Left kidney (tissue), 2 donors: ENCODE measurements around the gene GDA. TPM values are rescaled to one million over a fixed set of nuclear protein-coding genes. Genes with fewer than 3 reads are reported as not detected.
A peak's percentile ranks its signal among the peaks of the same experiment; 100 is the strongest.
"Not testable (repeated sequence)": the region's sequence is repeated elsewhere in the genome, so short reads cannot be mapped to it uniquely, and the experiment has no call there.

Experiments used
- DNase-seq: peaks from one replicate; pipeline ENCODE4 v3.0.0-alpha.2; 2013
- polyA plus RNA-seq: library from polyadenylated mRNA; unstranded; fragments of 120-200 nt; gene quantifications from one replicate; pipeline ENCODE4 v1.2.1, GENCODE V29; 2013; ENCODE audit not compliant: insufficient read length

The GDA gene
- polyA plus RNA-seq, 1 donor, result 0.47 TPM

DNA sequence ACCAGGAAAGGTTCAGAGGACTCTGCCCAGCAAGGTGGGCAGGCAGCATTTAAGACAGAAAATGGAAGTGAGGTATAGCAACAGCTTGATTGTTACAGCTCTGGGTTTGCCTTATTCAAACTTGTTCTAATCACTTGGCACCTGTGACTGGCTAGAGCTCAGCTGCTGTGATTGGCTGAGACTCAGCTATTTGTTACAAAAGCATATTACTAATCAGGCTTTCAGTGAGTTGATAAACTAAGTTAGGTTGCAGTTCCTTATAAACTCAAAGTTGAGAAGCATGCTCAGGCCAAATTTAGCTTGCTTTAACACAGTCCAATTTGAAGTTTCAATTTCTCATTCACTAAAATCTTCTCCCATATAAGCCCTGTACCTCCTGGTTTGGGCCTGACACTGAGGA, 56.3 kb downstream of the GDA start:
- no peak for DNase-seq

DNA sequence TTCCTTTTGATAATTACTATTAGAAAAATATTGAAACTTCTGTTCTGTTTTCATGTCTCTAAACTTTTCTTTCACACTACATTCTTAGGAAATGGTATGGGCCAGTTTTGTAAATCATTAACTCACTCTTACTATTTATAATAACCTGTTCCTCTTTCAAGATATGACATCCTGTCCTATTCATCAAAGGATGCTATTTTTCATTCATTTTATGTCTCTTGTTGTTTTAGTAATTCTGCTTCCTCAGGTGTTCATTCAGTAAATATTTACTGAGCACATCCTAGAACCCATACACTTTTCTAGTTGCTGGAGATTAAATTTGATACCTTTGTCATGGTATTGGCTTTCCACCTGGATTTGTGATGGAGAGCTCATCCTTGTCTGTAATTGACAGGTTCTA, 58.0 kb downstream of the GDA start:
- DNase-seq, result no peak

DNA sequence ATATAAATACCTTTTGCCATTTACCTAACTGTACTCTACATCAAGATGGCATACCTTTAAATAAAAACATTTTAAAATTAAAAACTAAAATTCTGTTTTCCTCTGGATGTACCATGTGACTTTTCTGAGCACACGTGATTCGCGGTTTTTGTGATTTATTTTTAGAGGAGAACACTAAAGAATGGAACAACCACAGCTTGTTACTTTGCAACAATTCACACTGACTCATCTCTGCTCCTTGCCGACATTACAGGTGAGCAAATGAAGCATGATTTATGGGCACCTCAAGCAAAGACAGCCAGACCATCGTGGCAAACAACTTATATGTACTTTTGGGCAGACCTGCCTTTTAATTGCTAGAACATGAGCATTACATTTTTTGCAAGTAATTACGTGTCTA, 61.3 kb downstream of the GDA start:
- DNase-seq, result no peak

DNA sequence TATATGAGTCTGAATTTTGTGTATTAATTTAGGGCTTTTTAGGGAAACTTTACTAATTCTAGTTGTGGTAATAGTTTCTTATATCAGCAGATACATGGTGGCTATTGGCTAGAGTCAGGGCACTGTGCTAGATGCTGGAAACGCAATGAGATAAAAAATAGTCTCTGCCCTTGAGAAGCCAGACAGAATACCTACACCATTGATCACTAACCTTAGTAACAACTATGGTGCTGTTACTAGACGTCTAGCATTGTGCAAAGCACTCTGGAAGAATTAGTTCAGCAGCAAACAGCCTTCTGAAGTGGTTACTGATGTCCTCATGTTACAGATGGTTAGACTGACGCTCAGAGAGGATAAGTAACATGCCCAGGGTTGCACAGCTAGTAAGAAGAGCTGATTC, 61.8 kb downstream of the GDA start:
- DNase-seq, result no peak

DNA sequence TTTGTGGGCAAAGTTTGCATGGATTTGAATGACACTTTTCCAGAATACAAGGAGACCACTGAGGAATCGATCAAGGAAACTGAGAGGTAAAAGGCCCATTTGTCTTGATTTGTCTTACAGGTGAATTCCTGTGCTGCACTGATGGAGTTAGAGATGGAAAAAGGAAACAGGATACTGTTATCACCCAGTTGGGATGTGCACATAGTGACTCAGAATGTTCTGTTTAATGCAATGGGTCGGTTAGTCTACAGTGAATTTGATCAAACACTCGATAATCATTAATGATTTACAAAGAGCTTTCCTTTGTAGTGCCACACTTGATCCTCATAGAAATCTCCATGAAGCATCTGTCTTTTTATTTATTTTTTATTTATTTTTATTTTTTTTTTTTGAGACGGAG, 64.7 kb downstream of the GDA start:
- no peak for DNase-seq

DNA sequence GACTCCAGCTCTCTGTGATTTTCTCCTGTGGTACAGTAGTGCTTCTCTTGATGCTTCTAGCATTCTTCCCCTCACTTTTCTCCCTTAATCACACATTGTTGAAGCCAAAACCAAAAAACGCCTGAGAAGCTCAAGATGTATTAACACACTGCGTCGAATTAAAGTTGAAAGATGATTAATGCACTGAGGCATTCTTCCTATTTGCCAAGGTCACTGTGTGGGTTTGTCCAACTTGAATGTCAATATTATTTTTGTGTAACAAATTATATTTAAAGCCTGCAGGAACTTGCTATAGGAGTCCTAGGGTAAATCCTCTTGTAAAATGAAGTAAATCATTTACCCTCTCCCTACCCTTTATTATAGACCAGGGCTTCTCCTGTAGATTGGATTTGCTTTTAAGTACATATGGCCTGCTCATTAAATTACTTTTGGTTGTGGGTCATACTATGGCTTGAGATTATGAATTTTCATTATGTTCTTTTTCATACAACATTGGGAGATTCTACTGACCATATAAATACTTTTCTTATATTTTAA, 68.1 kb downstream of the GDA start:
- DNase-seq, result no peak

DNA sequence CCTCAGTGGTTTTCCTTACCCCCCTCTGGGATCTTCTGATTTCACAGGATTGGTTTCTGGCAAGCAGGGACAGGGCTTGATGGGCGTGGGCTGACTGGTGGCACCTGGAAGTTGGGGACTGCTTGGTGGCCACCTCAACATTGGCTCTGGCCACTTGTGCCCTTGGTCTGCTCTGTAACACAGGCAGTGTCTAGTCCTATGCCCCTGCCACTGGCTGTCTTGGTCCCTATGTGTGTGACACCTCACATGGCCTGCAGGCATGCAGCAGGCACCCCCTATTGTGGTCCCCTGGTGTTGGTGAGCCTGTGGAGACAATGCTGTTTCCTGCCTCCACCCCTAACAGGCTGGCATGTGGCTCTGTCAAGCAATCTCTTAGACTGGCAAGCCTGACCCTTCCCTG, 71.3 kb downstream of the GDA start:
- DNase-seq, result no peak

DNA sequence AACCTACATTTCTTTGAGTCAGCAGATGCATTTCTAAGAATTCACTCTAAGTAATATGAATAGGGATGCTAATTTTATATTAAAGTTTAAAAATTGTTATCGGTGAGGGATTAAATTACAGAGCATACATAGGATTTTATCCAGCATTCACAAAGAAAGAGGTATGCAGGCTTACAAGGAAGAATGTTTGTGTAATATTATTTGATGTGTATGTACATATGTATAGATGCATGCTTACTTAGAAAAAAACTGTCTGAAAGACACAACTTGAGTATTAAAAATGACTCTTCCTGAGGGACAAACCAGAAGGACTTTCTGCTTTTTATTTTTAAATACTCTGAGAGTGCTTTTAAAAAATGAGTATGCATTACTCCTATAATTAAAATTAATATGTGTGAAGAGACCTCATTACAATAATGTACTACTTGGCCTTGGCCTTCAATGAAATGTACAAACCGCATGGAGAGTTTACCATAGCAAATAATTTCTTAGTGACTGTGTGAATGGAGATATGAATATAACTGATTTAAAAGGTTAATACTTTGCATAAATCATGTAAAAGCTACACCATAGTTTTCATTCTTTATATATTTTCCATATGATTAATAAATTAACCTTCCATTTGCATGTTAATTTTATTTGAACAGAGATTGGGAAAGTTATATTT, 77.0 kb downstream of the GDA start:
- no peak for DNase-seq

DNA sequence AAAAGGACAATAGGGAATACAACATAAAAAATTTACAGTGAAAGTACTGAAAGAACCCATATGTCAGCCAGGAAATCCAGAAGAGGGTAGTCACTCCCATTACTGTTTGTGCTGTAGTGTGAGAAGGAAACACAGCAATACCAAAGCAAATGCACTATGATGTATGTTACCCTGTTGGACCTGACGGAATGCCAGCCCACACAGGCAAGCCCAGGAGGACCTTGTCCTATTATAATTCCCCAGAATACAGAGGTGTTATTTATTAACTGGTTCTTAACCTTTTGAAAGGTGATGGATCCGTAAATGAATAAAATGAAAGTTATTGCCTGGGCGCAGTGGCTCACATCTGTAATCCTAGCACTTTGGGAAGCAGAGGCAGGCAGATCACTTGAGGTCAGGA, 79.0 kb downstream of the GDA start:
- DNase-seq, result no peak

DNA sequence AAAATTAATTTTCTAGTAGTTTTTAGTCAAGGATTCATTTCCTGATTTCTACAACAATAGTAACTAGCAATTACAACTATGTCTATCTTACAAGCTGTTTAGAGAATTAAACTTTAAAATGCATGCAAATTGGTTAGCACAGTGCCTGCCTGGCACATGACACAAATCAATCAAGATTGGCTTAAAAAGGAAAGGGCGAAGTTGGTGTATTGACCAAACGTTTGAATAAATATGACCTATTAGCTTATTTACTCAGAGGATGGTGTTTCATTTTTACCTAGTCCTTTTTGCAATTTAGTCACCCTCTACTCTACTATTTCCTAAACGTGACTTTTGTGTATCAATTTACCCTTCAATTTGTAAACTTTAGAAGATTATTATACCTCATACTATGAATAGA, 83.5 kb downstream of the GDA start:
- no peak for DNase-seq

DNA sequence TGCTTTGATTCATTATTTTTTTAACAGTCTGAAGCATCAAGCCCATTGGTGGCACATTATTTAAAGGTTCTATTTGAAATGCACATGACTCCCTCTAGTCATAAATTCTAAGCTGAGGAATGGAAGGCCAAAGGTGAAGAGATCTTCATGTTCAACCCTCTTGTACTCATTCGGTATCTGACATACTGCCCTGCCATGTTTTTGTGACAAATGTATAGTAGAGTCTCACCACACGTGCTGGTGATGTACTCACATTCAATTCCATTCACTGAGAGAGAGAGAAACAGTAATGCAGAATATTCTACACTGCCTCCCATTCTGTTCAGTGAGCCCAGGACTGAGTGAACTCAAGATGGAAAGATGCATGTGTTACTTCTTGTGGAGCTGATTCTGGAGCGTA, 98.3 kb downstream of the GDA start:
- DNase-seq, result no peak

DNA sequence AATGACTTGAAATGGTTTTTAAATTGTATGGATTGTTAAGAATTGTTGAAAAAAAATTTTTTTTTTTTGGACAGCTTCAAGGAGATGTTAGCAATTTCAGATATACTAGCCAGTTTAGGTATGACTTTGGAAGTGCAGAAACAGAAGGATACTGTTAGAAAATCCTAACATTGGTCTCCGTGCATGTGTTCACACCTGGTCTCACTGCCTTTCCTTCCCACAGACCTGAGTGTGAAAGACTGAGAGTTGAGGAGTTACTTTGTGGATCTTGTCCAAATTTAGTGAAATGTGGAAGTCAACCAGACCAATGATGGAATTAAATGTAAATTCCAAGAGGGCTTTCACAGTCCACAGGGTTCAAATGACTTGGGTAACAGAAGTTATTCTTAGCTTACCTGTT, 102.3 kb downstream of the GDA start:
- no peak for DNase-seq

DNA sequence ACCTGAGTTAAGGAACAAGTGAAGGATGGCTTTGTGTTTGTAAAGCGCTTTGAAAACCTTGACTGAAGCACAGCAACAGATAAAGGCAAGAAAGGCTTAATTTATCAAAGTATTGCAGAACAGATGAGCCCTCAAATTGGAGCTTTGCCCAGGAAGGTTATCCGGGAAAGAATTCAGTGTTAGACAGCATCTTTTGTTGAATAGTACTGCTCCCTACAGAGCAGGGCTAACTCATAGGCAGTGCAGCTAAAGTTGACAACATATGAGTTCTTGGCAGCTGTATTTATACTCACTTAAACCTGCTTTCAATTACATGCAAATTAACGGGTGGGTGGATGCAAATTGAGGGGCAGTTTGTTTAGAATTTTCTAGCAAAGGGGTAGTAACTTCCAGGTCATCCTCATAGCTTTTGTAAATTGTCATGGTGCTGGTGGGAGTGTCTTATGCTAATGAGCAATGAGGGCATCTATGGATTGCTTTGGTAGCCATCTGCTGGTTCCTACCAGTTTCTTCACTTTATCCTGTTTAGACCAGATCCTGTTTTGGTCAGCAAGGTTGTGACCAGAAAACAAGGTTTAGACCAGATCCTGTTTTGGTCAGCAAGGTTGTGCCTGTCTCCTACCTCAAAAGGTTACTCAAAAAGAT, 105.8 kb downstream of the GDA start:
- no peak for DNase-seq

DNA sequence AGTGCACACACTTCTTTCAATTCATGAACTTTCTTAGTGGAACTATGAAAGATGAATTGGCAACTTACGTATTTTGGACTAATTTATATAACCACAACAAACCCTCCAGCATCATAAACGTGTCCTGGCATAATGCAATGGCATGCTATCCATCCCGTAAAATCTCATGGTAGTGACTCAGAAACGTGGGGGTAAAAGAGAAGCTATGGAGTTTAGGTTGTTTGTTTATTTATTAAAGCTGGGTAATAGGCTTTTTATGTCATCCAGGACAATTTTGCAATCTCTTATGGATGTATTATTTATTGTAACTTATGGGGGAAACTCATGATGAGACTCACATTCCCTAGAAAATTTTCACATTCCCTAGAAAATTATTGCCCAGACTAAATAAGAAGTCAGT, 106.3 kb downstream of the GDA start:
- no peak for DNase-seq

DNA sequence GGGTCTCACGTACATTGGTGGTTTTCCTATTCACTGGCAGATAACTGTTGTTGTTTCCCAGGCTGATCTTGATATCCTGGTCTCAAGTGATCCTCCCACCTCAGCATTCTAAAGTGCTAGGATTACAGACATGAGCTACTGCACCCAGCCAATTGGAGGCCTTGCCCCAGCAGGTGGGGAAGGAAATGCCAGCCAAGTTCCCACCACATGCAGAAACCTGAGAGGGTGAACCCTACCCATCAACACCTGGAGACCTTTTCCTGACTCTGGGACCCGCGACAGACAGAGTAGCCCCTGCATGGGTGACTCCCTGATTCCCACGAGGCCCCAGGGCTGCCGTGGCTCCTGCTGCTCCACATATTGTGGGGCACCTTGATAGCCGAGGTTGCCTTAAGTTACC, 107.7 kb downstream of the GDA start:
- DNase-seq, result no peak

DNA sequence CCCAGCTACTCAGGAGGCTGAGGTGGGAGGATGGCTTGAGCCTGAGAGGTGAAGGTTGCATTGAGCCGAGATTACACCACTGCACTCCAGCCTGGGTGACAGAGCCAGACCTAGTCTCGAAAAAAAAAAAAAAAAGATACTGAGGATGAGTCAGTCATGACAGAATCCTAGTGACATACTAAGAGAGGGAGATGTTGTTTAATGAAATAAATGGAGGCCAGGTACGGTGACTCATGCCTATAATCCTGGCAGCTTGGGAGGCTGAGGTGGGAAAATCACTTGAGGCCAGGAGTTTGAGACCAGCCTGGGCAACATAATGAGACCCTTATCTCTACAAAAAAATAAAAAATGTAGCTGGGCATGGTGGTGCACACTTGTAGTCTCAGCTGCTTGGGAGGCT, 108.6 kb downstream of the GDA start:
- DNase-seq, result no peak

DNA sequence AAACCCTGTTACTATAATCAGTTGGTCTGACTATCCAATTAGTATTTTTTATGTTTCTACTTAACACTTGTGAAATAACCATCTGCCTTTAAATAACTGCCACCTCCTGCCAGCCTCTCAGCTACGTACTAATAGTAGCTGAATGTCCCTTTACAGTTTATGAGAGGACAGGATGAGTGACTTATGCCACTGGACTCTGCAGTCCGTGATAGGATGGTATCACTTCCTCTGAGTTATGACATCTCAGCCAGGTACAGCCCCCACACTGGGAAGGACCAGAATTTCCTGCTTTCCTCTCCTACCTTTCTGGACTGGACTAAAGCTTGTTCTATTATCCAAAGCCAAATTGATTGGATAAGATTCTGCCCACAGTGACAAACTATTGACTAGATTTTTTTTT, 112.8 kb downstream of the GDA start:
- DNase-seq, result no peak

DNA sequence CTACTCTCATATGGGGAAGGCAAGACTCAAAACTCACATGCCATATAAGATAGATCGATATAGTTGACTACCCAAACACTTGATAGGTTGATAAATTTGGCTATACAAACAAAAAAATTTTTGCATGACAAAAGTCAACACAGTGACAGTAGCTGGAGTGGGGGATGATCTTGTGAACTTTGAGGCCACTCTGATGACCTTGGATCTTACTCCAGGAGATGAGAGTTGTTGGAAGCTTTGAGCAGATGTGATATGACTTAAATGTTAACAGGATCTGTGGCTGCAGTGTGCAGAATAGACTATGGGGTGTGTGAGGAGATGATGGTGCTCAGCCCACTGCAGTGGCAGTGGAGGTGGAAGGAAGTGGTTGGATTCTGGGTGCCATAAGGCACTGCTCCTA, 114.3 kb downstream of the GDA start:
- DNase-seq, result no peak

DNA sequence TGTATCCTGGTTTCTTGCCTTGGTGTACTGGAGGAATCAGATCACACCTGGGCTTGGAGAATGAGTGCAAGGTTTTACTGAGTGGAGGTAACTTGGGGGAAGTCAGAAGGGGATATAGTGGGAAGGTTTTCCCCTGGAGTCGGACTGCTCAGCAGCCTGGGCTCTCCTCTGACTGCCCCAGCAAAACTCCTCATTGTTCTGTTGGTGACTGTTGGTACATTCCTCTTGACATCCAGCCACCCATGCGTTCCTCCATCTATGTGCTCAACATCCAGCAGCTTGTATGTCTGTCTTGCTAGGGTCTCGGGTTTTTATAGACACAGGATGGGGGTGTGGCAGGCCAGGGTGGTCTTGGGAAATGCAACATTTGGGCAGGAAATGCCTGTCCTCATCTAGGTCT, 119.7 kb downstream of the GDA start:
- no peak for DNase-seq

DNA sequence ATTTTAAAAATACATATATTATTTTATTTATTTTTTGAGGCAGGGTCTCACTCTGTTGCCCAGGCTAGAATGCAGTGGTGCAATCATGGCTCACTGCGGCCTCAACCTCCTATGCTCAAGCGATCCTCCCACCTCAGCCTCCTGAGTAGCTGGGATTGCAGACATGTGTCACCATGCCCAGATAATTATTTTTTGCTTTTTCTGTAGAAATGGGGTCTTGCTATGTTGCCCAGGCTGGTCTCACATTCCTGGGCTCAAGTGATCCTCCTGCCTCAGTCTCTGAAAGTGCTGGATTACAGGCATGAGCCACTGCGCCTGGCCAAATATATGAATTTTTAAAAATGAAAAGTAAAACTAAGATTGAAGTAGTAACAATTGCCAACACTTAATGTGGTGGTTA, 121.1 kb downstream of the GDA start:
- DNase-seq, result not testable (repeated sequence)

DNA sequence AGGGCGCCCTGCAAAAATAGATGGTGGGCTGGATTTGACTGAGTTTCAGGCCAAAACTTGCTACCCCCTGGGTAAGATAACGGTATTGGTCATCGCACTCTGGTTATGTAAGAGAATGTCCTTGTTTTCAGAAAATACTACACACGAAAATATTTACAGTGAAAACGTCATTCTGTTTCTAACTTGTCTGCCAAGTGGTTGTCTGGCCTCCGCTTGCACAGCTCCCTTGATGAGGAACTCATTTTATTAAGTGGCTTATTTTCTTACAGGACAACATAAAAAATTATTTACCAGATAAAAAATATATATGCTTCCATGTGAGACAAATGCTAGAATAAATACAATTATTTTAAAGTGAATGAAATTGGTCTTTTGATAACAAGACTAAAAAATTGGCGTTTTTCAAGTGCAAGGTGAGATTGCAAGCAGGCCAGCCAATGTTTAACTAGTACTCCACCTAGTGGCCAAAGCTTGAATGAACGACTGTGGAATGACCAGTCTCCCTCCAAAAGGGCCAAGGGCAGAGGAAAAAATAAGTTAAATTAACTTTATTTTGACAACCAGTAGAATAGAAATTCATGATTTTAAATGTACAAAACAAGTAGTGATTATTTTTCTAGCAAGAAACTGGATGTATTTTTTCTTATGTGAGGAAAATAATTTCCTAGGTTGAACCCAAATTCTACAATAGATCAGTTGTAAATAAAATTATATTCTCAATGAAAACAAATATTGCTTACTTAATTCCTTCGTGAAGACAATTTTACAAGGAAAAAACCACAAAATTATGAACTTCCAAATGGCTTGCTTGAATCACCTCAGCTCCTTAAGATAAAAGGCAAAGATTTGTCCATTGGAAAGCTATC, 122.6 kb downstream of the GDA start:
- peak; percentile 57 for DNase-seq

DNA sequence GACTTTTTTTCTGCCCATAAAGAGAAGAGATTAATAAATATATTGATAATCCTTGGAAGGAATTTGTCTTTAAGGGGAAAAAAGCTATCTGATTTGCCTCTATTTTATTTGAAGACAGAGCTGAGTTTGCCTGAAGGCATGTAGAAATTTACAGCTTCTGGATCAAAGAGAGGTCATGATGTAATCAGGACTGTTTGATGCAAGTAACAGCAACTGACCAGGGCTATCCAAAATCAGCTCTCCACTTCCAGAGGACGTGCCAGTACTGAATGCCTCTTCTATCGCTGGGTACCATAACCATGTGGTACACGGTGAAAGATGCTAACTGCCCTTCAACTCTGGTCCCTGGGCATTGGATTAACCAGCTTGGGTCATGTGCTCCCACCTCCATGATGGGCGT, 125.2 kb downstream of the GDA start:
- DNase-seq, result no peak

DNA sequence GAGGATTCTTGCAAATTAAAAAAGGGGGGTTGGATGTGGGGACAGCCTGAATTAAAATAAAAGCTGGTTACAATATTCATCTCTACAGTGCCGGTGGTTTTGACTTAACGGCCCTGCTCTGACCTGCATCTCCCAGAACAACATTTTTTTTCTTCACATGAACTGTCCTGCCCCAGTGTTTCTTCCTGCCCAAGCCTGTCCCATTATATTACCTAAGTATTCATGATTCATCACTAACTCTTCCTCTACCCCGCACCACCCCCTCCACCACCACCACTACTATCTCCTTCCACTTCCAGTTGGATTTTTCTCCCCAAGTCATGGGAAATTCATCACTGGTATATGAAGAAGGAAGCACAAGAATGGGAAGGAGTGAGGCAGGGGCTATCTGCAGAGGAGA, 125.7 kb downstream of the GDA start:
- DNase-seq, result no peak
